Fibroblast of lung (primary cell): Measurements from ENCODE around the gene CADPS. TPM values are rescaled to one million over a fixed set of nuclear protein-coding genes. Genes with fewer than 3 reads are reported as not detected.

Experiments
- DNase-seq, 2 donors: peaks; one replicate each; pipeline versions ENCODE4 v3.0.0 to v3.0.0-alpha.2; 2010; ENCODE audit warnings: low read depth in 2 of 2
- H2AFZ ChIP-seq: 2 replicates; pipeline ENCODE4 v1.5.1; 2012; ENCODE audit warnings: low read length, control low read depth, inconsistent platforms
- H3K27ac ChIP-seq: 2 replicates; pipeline ENCODE4 v1.5.1; 2011; ENCODE audit warnings: low read length, control low read depth; ENCODE audit not compliant: insufficient read depth
- H3K27me3 ChIP-seq: 2 replicates; pipeline ENCODE4 v1.5.1; 2011; ENCODE audit warnings: mild to moderate bottlenecking, low read length; ENCODE audit not compliant: control insufficient read depth, insufficient read depth
- H3K36me3 ChIP-seq: 2 replicates; pipeline ENCODE4 v1.5.1; 2011; ENCODE audit warnings: low read length; ENCODE audit not compliant: control insufficient read depth, insufficient read depth
- H3K4me1 ChIP-seq: 2 replicates; pipeline ENCODE4 v1.5.1; 2011; ENCODE audit warnings: low read length; ENCODE audit not compliant: control insufficient read depth, insufficient read depth; ENCODE audit errors: extremely low read depth
- H3K4me2 ChIP-seq: 2 replicates; pipeline ENCODE4 v1.5.1; 2011; ENCODE audit warnings: low read length, control low read depth; ENCODE audit not compliant: insufficient read depth; ENCODE audit errors: extremely low read depth
- H3K4me3 ChIP-seq, 4 experiments: fragments of 200-600 bp in 1 of 4; sonication (generic) in 1 of 4; replicated peaks in 1 of 4; 2 replicates each; pipeline ENCODE4 v1.5.1; 2011 to 2016; ENCODE audit warnings: low read length in 4 of 4, low read depth in 3 of 4, mild to moderate bottlenecking in 3 of 4, control low read depth in 2 of 4, inconsistent platforms in 1 of 4, mixed read lengths in 1 of 4; ENCODE audit not compliant: insufficient read depth in 1 of 4; ENCODE audit errors: control extremely low read depth in 1 of 4
- H3K79me2 ChIP-seq: 2 replicates; pipeline ENCODE4 v1.5.1; 2012; ENCODE audit warnings: mild to moderate bottlenecking, low read length, inconsistent platforms; ENCODE audit not compliant: control insufficient read depth, insufficient read depth
- H3K9ac ChIP-seq: 2 replicates; pipeline ENCODE4 v1.5.1; 2011; ENCODE audit warnings: mild to moderate bottlenecking, low read length, control low read depth; ENCODE audit not compliant: insufficient read depth
- H3K9me3 ChIP-seq: 2 replicates; pipeline ENCODE4 v1.5.1; 2012; ENCODE audit warnings: low read depth, low read length; ENCODE audit not compliant: control insufficient read depth, insufficient read depth
- H4K20me1 ChIP-seq: 2 replicates; pipeline ENCODE4 v1.5.1; 2011; ENCODE audit warnings: low read length; ENCODE audit not compliant: control insufficient read depth, insufficient read depth; ENCODE audit errors: extremely low read depth
- CTCF ChIP-seq, 2 donors: IDR thresholded peaks in 1 of 2; conservative IDR thresholded peaks in 1 of 2; 1 replicate in 1 of 2; 2 replicates in 1 of 2; pipeline ENCODE4 v1.5.1; 2011 to 2012; ENCODE audit warnings: low read length in 2 of 2, control low read depth in 1 of 2, inconsistent platforms in 1 of 2, low read depth in 1 of 2, mild to moderate bottlenecking in 1 of 2
- EZH2 ChIP-seq: IDR thresholded peaks from 2 replicates; pipeline ENCODE4 v1.5.1; 2012; ENCODE audit warnings: low read length, control low read depth, mild to moderate bottlenecking; ENCODE audit errors: missing control alignments
- polyA plus RNA-seq, 2 donors: library from polyadenylated mRNA; depleted of rRNA in 1 of 2; stranded (reverse) in 1 of 2; unstranded in 1 of 2; fragments of >200 nt; gene quantifications; 2 replicates each; pipeline ENCODE4 v1.2.1, GENCODE V29; 2011 to 2012; ENCODE audit warnings: missing spikeins in 1 of 2
- total RNA-seq: library from RNA; depleted of rRNA; stranded (reverse); fragments of >200 nt; gene quantifications from 2 replicates; pipeline ENCODE4 v1.2.1, GENCODE V29; 2014

The CADPS gene
- total and polyA plus RNA-seq, 2 donors (not counting 1 experiment from before 2014, with no cell fraction given) = 2.3 to 63.1 TPM

DNA sequence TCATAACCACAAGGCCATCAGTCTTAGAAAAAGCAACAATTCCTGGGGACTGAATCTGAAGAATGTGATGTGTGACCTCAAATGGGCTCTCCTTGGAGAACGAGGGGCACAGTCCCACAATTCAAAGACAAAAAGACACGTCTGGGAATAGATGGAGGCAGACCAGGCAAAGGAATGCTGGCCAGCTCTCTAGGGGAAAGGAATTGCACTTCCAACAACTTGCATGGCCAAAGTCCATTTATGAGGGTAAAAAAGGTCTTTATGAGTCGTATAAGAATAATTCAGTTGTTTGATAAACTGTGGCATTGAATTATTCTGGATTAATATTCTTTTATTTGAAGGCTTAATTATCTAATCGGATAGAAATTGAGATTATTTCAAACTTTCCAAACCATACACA, 321.4 kb downstream of the CADPS start:
- Histone ChIP-seq H3K27me3 (no peaks in the 10 kb centered on the region), H2AFZ (no peak overlapping the region), H3K4me3 (no peak overlapping the region), H3K36me3 (no peaks in the 10 kb centered on the region), H3K79me2 (no peaks in the 10 kb centered on the region), H3K9ac (no peak overlapping the region), H4K20me1 (no peaks in the 10 kb centered on the region), H3K4me1 (no peaks in the 10 kb centered on the region), H3K9me3 (no peaks in the 10 kb centered on the region), H3K27ac (no peak overlapping the region), H3K4me2 (no peak overlapping the region)
- DNase-seq = peak in 1 of 2 donors; percentile 20
- TF ChIP-seq CTCF (conservative IDR thresholded peaks at IDR 0.05 in 1 of 2, IDR thresholded peaks at IDR 0.05 in 1 of 2; ENCODE audit: low read depth in 1 of 2, low read length in 2 of 2) = no peak
- no peak for TF ChIP-seq EZH2

- TF ChIP-seq CTCF (conservative IDR thresholded peaks at IDR 0.05 in 1 of 2, IDR thresholded peaks at IDR 0.05 in 1 of 2; ENCODE audit: low read depth in 1 of 2, low read length in 2 of 2) = no peak
- TF ChIP-seq EZH2 = no peak
- no peak for DNase-seq
- Histone ChIP-seq H4K20me1 (no peaks in the 10 kb centered on the region), H3K79me2 (no peaks in the 10 kb centered on the region), H3K9me3 (no peaks in the 10 kb centered on the region), H3K9ac (no peak overlapping the region), H3K27ac (no peak overlapping the region), H3K27me3 (no peaks in the 10 kb centered on the region), H3K4me1 (no peaks in the 10 kb centered on the region), H3K4me2 (no peak overlapping the region), H2AFZ (no peak overlapping the region), H3K4me3 (no peak overlapping the region), H3K36me3 (no peaks in the 10 kb centered on the region)
Measured at GRCh38 chr3:62551556-62551955, 323.7 kb downstream of the CADPS start.

GRCh38 chr3:62550439-62550838, 324.8 kb downstream of the CADPS start:
- Histone ChIP-seq H3K79me2 (no peaks in the 10 kb centered on the region), H3K9ac (no peak overlapping the region), H3K27ac (no peak overlapping the region), H2AFZ (no peak overlapping the region), H3K36me3 (no peaks in the 10 kb centered on the region), H3K4me3 (no peak overlapping the region), H3K4me1 (no peaks in the 10 kb centered on the region), H3K9me3 (no peaks in the 10 kb centered on the region), H4K20me1 (no peaks in the 10 kb centered on the region), H3K4me2 (no peak overlapping the region), H3K27me3 (no peaks in the 10 kb centered on the region)
- TF ChIP-seq EZH2 = no peak
- TF ChIP-seq CTCF (conservative IDR thresholded peaks at IDR 0.05 in 1 of 2, IDR thresholded peaks at IDR 0.05 in 1 of 2; ENCODE audit: low read depth in 1 of 2, low read length in 2 of 2) = no peak
- no peak for DNase-seq
